Measurements from ENCODE around the gene TMEM270.

TMEM270 gene

GRCh38 chr7:73828972-73829371, 32.0 kb upstream of the TMEM270 start:
- DNase-seq (ENCODE audit: extremely low read depth, low read depth) = no peak
- TF ChIP-seq CTCF (IDR thresholded peaks at IDR 0.05; ENCODE audit: low read depth, low read length) = no peak

GRCh38 chr7:73829505-73829904, 31.5 kb upstream of the TMEM270 start:
- DNase-seq (ENCODE audit: extremely low read depth, low read depth) = no peak
- TF ChIP-seq CTCF (IDR thresholded peaks at IDR 0.05; ENCODE audit: low read depth, low read length) = no peak

GRCh38 chr7:73829921-73830680, 30.9 kb upstream of the TMEM270 start:
- no peak for DNase-seq (ENCODE audit: extremely low read depth, low read depth)
- TF ChIP-seq CTCF (IDR thresholded peaks at IDR 0.05; ENCODE audit: low read depth, low read length) = no peak

- DNase-seq (ENCODE audit: extremely low read depth, low read depth) = no peak
These were observed 30.0 kb upstream of the TMEM270 start, which contains the start of gene CLDN4 for GRCh38 chr7:73830681-73831583. Gene CLDN4, plus strand, starts transcription at chr7:73830996. Its CDS starts 206 bp downstream, at chr7:73831202.

GRCh38 chr7:73831584-73831833, 29.4 kb upstream of the TMEM270 start:
- no peak for TF ChIP-seq CTCF (IDR thresholded peaks at IDR 0.05; ENCODE audit: low read depth, low read length)
- no peak for DNase-seq (ENCODE audit: extremely low read depth, low read depth)

More at GRCh38 chr7:73830681-73831583, 30.0 kb upstream of the TMEM270 start, which contains the start of gene CLDN4:
- TF ChIP-seq CTCF (IDR thresholded peaks at IDR 0.05; ENCODE audit: low read depth, low read length) = no peak

- DNase-seq (ENCODE audit: extremely low read depth, low read depth) = no peak
- TF ChIP-seq CTCF (IDR thresholded peaks at IDR 0.05; ENCODE audit: low read depth, low read length) = no peak
These were observed 28.9 kb upstream of the TMEM270 start for GRCh38 chr7:73831834-73832651.

All from AG09319 (cell line).